Esophagus muscularis mucosa (tissue), 3 donors: ENCODE data around the gene SLC41A3.

Experiments
- CTCF ChIP-seq, 3 experiments: fragments of 200-600 bp in 2 of 3; fragments of 450-650 bp in 1 of 3; sonication (generic) in 2 of 3; IDR thresholded peaks; one replicate each; pipeline ENCODE4 v1.5.1; 2017 to 2019; ENCODE audit warnings: antibody characterized with exemption in 3 of 3, mild to moderate bottlenecking in 2 of 3, moderate library complexity in 1 of 3
- POLR2AphosphoS5 ChIP-seq, 2 donors: sonication (generic); formaldehyde crosslinking; IDR thresholded peaks; one replicate each; pipeline ENCODE4 v1.6.1; 2017; ENCODE audit warnings: antibody characterized with exemption in 2 of 2

- TF ChIP-seq POLR2AphosphoS5 (IDR thresholded peaks at IDR 0.05) (no peak), CTCF (IDR thresholded peaks at IDR 0.05) (no peak)
Measured at GRCh38 chr3:126057936-126058335, 26.0 kb downstream of the SLC41A3 start.
